BJ (cell line): ENCODE measurements around the gene RHPN2. TPM values are rescaled to one million over a fixed set of nuclear protein-coding genes. Genes with fewer than 3 reads are reported as not detected.

ENCODE experiments used
- CTCF ChIA-PET: fragments of 350-600 bp; formaldehyde crosslinking; extraction: SDS; loops from one replicate; lab custom pipeline; 2021; ENCODE audit warnings: antibody characterized with exemption, inconsistent platforms; lab: Yijun Ruan, JAX
- POLR2A ChIA-PET: fragments of 300-600 bp; sonication (Branson Sonifier 250); formaldehyde crosslinking; extraction: SDS; loops from one replicate; lab custom pipeline; 2021; ENCODE audit warnings: antibody characterized with exemption; lab: Charles Lee
- DNase-seq: peaks from one replicate; pipeline ENCODE4 v3.0.0-alpha.2; 2011; ENCODE audit warnings: low read depth
- H3K27me3 ChIP-seq: 2 replicates; pipeline ENCODE4 v1.6.0; 2011; ENCODE audit warnings: low read length; ENCODE audit not compliant: control insufficient read depth, insufficient read depth
- H3K36me3 ChIP-seq: 2 replicates; pipeline ENCODE4 v1.5.1; 2011; ENCODE audit warnings: low read length; ENCODE audit not compliant: control insufficient read depth, insufficient read depth
- H3K4me3 ChIP-seq: 2 replicates; pipeline ENCODE4 v1.5.1; 2011; ENCODE audit warnings: low read depth, mild to moderate bottlenecking, control low read depth, low read length
- polyA plus RNA-seq: library from polyadenylated mRNA; depleted of rRNA; stranded (reverse); fragments of >200 nt; gene quantifications from 2 replicates; pipeline ENCODE4 v1.2.3, GENCODE V29; 2011
- TF ChIP-seq, protein P1 (sequence below): IDR thresholded peaks from 2 replicates; pipeline ENCODE4 v1.5.1; 2011; ENCODE audit warnings: low read depth, mild to moderate bottlenecking, control low read depth, inconsistent platforms, low read length, moderate library complexity; ENCODE audit not compliant: insufficient read depth

RHPN2 gene
- polyA plus RNA-seq, 1 experiment, result 7.8 TPM

DNA sequence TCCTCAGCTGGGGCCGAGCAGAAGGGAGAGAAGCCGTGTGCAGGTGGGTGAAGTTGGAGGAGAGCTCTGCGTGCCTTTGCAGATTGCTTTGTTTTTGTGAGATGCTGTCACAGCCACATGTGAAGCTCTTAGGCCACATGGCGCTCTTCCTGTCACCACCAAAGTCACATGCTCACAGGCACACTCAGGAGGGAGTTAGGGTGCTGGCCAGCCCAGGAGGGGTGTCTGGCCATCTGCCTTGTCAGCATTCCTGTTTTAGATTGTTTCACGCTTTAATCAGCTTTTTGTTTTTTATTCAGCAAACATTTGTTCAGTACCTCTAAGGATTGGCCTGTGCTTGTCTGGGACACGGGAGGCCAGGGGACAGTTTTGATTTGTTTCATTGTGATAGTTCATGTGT lies 38.2 kb upstream of the RHPN2 start:
- H3K36me3 ChIP-seq, result peaks cover 18% of the 10 kb centered on the region
- TF ChIP-seq, protein P1, sequence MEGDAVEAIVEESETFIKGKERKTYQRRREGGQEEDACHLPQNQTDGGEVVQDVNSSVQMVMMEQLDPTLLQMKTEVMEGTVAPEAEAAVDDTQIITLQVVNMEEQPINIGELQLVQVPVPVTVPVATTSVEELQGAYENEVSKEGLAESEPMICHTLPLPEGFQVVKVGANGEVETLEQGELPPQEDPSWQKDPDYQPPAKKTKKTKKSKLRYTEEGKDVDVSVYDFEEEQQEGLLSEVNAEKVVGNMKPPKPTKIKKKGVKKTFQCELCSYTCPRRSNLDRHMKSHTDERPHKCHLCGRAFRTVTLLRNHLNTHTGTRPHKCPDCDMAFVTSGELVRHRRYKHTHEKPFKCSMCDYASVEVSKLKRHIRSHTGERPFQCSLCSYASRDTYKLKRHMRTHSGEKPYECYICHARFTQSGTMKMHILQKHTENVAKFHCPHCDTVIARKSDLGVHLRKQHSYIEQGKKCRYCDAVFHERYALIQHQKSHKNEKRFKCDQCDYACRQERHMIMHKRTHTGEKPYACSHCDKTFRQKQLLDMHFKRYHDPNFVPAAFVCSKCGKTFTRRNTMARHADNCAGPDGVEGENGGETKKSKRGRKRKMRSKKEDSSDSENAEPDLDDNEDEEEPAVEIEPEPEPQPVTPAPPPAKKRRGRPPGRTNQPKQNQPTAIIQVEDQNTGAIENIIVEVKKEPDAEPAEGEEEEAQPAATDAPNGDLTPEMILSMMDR, result no peak
- H3K27me3 ChIP-seq, result no peaks in the 10 kb centered on the region
- no peak overlapping the region for H3K4me3 ChIP-seq
- ChIA-PET CTCF (interaction anchor here (1.5 kb wide), 2 partner anchors 10 to 22 kb away, joined by 4 read pairs; no protein-coding TSS in a partner anchor), POLR2A (no interaction called here)
- DNase-seq, result no peak

DNA sequence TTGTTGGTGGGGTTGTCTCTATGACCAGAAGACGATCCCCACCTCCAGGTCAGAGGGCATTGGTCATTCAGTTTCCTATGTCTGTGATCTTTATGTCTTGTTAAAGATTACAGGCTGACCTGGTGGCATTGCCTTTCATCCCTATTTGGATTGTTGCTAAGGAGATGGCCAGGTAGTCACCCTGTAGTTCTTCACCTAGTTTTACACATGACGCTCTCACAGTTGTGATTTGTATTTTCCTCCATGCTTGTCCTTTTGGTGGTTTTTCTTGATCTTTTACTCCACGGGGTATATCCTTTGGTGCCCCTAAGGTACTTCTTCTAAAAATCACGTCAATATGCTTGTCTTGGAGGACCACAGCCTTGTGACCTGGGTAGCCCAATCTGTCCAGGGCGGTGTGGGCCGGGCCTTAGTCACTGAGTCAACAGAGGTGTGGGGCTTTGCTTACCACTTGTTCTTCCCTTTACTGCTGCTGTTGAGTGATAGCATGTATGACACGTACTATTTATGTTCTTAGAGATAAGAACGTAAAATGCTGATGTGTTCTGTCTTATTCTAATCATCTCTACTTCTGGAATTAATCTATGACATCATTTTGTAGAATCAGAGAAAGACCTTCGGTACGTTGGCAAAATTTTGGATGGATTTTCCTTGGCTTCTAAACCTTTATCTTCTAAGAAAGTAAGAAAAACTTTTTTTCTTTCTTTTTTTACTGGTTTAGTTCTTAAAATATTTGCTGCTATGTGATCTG lies 36.4 kb upstream of the RHPN2 start:
- Histone ChIP-seq H3K4me3 (no peak overlapping the region), H3K36me3 (peaks cover 16% of the 10 kb centered on the region), H3K27me3 (no peaks in the 10 kb centered on the region)
- TF ChIP-seq, protein P1, result no peak
- ChIA-PET CTCF (interaction anchor here (1.0 to 1.2 kb wide), 2 partner anchors 43 to 83 kb away, joined by 3 read pairs; no protein-coding TSS in a partner anchor), POLR2A (no interaction called here)
- DNase-seq, result no peak

DNA sequence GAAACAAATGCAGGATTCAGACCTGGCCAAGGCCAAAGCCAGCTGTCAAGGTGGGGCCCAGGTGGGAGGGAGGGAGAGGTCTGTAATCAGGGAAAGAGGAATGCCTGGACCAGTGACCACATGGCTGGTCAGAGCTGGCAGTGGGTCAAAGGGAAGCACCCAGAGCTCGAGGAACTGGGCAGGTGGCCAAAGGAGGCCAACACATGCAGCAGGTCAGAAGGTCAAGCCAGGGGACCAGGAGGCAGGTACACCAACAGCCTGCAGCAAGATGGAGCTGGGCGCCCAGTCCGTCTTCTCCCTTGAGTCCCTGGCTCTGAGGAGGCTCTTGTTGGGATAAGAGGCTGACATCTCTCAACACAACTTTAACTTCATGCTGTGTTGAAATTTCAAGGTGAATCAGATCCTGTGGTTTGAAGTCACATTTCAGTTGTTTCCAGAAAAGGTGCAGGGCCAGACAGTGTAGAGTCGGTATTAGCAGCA lies 33.4 kb upstream of the RHPN2 start:
- no peak overlapping the region for H3K4me3 ChIP-seq
- ChIA-PET POLR2A (no interaction called here), CTCF (interaction anchor here (1.4 kb wide), 1 partner anchor 21 kb away, joined by 3 read pairs; no protein-coding TSS in a partner anchor)
- TF ChIP-seq, protein P1, result no peak
- H3K36me3 ChIP-seq, result peaks cover 19% of the 10 kb centered on the region
- no peak for DNase-seq
- no peaks in the 10 kb centered on the region for H3K27me3 ChIP-seq

DNA sequence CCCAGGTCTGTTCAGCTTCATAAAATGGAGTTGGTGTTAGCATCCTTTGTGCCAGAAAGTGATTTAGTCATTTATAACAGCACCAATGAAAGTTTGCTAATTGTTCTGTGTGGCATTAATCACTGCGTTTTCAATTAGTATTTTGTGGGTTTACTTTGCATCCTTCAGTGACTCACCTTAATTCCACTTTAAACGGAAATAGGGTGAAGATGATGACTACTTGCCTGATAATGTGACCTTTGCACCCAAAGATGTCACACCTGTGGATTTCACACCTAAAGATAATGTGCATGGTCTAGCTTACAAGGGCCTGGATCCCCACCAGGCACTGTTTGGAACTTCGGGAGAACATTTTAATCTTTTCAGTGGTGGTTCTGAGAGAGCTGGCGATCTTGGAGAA lies 31.3 kb upstream of the RHPN2 start:
- no peak for DNase-seq
- POLR2A ChIA-PET, result no interaction called here
- TF ChIP-seq, protein P1, result no peak
- peaks cover 19% of the 10 kb centered on the region for H3K36me3 ChIP-seq
- CTCF ChIA-PET, result no interaction called here
- H3K4me3 ChIP-seq, result no peak overlapping the region
- no peaks in the 10 kb centered on the region for H3K27me3 ChIP-seq

DNA sequence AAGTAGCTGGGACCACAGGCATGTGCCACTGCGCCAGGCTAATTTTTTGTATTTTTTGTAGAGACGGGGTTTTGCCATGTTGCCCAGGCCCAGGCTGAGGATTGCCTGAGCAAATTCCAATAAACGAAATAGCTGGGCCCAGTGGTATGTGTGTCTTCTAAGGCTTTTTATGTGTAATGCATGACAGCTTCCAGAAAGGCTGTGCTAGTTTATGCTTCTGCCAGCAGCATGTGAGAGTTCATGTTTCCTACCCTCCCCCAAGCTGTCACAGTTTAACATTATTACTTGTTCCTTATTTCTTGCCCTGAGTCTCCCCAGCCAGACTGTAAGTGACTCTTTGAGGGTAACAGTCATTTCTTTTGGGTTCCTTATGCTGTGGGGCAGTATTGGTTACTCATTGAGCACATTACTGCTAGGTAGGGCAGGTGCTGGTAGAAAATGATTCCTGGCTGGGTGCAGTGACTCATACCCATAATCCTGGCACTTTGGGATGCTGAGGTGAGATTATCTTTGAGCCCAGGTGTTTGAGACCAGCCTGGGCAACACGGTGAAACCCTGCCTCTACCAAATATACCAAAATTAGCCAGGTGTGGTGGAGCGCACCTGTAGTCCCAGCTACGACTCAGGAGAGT lies 29.9 kb upstream of the RHPN2 start:
- H3K4me3 ChIP-seq, result no peak overlapping the region
- TF ChIP-seq, protein P1, result no peak
- POLR2A ChIA-PET, result no interaction called here
- no peak for DNase-seq
- peaks cover 20% of the 10 kb centered on the region for H3K36me3 ChIP-seq
- H3K27me3 ChIP-seq, result no peaks in the 10 kb centered on the region
- CTCF ChIA-PET, result no interaction called here
